ENCODE results near the gene EZR.

DNA sequence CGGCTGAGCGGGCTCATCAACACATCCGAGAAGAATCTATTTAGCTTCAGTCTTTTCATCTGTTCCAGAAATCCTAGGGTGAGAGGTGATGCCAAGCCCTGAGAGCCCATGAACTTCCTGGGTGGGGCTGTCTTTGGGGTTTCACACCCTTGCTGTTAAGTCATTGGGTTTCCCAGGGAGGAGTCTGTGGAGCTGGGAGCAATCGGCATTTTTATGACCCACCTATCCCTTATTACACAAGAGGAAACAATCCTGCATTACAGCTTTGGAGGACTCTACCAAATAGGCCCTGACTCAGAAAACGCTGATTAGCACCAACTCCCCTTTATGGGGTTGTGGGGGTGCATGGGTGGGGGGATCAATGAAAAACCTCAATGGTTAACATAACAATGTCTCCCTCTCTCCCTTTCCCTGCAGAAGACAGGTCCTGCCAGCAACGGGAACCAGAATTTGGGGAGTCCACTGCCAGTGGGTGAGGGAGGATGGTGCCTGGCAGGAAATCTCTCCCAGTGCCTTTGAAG, 46.3 kb downstream of the EZR start:
- TF ChIP-seq, protein P1, sequence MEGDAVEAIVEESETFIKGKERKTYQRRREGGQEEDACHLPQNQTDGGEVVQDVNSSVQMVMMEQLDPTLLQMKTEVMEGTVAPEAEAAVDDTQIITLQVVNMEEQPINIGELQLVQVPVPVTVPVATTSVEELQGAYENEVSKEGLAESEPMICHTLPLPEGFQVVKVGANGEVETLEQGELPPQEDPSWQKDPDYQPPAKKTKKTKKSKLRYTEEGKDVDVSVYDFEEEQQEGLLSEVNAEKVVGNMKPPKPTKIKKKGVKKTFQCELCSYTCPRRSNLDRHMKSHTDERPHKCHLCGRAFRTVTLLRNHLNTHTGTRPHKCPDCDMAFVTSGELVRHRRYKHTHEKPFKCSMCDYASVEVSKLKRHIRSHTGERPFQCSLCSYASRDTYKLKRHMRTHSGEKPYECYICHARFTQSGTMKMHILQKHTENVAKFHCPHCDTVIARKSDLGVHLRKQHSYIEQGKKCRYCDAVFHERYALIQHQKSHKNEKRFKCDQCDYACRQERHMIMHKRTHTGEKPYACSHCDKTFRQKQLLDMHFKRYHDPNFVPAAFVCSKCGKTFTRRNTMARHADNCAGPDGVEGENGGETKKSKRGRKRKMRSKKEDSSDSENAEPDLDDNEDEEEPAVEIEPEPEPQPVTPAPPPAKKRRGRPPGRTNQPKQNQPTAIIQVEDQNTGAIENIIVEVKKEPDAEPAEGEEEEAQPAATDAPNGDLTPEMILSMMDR (IDR thresholded peaks at IDR 0.05) = no peak
- TF ChIP-seq EZH2 (IDR thresholded peaks at IDR 0.05; ENCODE audit: borderline replicate concordance, insufficient read depth, low read depth, low read length, poor library complexity, severe bottlenecking) = no peak
